Breast epithelium (tissue), 4 donors: ENCODE results near the gene TCEAL8. TPM values are rescaled to one million over a fixed set of nuclear protein-coding genes. Genes with fewer than 3 reads are reported as not detected.
"Not testable (repeated sequence)": the region's sequence is repeated elsewhere in the genome, so short reads cannot be mapped to it uniquely, and the experiment has no call there.

Source experiments
- DNase-seq, 2 donors: peaks; one replicate each; pipeline ENCODE4 v3.0.0-alpha.2; 2019; ENCODE audit warnings: low spot score in 2 of 2
- H3K27ac ChIP-seq, 2 donors: fragments of 200-600 bp; sonication (generic) in 1 of 2; one replicate each; pipeline ENCODE4 v1.5.1; 2016 to 2019; ENCODE audit warnings: mild to moderate bottlenecking in 1 of 2
- H3K27me3 ChIP-seq, 2 donors: fragments of 200-600 bp; sonication (generic) in 1 of 2; one replicate each; pipeline versions ENCODE4 v1.5.1 to v1.6.0; 2017 to 2019; ENCODE audit warnings: control low read depth in 1 of 2, mild to moderate bottlenecking in 1 of 2
- H3K36me3 ChIP-seq: fragments of 200-600 bp; one replicate; pipeline ENCODE4 v1.5.1; 2019
- H3K4me1 ChIP-seq, 2 donors: fragments of 200-600 bp; sonication (generic); one replicate each; pipeline ENCODE4 v1.5.1; 2016 to 2019; ENCODE audit warnings: control low read depth in 1 of 2
- H3K4me3 ChIP-seq, 3 donors: fragments of 200-600 bp; sonication (generic); 1 replicate in 2 of 3; 2 replicates in 1 of 3; pipeline ENCODE4 v1.5.1; 2016 to 2019; ENCODE audit warnings: mild to moderate bottlenecking in 3 of 3, moderate library complexity in 2 of 3
- H3K9me3 ChIP-seq, 2 donors: fragments of 200-600 bp; sonication (generic) in 1 of 2; one replicate each; pipeline ENCODE4 v1.5.1; 2016 to 2019; ENCODE audit warnings: control low read depth in 1 of 2
- POLR2A ChIP-seq: fragments of 450-650 bp; IDR thresholded peaks from one replicate; pipeline ENCODE4 v1.6.1; 2016; ENCODE audit warnings: antibody characterized with exemption, mild to moderate bottlenecking, moderate library complexity
- POLR2AphosphoS5 ChIP-seq, 3 donors: sonication (generic); formaldehyde crosslinking; IDR thresholded peaks; one replicate each; pipeline ENCODE4 v1.6.1; 2017; ENCODE audit warnings: antibody characterized with exemption in 3 of 3
- intact Hi-C: fragments of 100-400 bp; cut with DNase I; formaldehyde crosslinking; loops from one replicate; pipeline ENCODE4 v1.15.1; 2023; ENCODE audit warnings: low total_unique reads
- total RNA-seq, 3 donors: library from RNA; depleted of rRNA; stranded (reverse); fragments of >200 nt; gene quantifications; one replicate each; pipeline ENCODE4 v1.1.0, GENCODE V29; 2016
- TF ChIP-seq, protein P1 (sequence below), 3 donors: fragments of 450-650 bp; IDR thresholded peaks; one replicate each; pipeline ENCODE4 v1.5.1; 2016 to 2017; ENCODE audit warnings: antibody characterized with exemption in 3 of 3, mild to moderate bottlenecking in 3 of 3, moderate library complexity in 3 of 3

TCEAL8 gene
- total RNA-seq, 3 donors from 2014 or later = 52.2 to 79.6 (median 58.5) TPM

DNA sequence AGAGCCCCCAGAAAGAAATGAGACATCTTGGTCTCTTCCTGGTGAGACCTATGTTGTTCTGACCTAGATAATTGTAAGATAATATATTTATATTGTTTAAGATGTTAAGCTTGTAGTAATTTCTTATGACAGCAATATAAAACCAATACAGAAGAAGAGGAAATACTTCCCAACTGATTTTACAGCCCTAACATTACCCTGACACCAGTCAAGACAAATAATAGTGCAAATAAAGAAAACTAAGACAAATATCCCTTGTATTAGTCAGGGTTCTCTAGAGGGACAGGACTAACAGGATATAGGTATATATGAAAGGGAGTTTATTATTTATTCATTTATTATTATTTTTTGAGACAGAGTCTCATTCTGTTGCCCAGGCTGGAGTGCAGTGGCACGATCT, 18.7 kb downstream of the TCEAL8 start:
- TF ChIP-seq POLR2A (no peak), POLR2AphosphoS5 (IDR thresholded peaks at IDR 0.05) (no peak)
- TF ChIP-seq, protein P1, sequence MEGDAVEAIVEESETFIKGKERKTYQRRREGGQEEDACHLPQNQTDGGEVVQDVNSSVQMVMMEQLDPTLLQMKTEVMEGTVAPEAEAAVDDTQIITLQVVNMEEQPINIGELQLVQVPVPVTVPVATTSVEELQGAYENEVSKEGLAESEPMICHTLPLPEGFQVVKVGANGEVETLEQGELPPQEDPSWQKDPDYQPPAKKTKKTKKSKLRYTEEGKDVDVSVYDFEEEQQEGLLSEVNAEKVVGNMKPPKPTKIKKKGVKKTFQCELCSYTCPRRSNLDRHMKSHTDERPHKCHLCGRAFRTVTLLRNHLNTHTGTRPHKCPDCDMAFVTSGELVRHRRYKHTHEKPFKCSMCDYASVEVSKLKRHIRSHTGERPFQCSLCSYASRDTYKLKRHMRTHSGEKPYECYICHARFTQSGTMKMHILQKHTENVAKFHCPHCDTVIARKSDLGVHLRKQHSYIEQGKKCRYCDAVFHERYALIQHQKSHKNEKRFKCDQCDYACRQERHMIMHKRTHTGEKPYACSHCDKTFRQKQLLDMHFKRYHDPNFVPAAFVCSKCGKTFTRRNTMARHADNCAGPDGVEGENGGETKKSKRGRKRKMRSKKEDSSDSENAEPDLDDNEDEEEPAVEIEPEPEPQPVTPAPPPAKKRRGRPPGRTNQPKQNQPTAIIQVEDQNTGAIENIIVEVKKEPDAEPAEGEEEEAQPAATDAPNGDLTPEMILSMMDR (IDR thresholded peaks at IDR 0.05) = no peak

DNA sequence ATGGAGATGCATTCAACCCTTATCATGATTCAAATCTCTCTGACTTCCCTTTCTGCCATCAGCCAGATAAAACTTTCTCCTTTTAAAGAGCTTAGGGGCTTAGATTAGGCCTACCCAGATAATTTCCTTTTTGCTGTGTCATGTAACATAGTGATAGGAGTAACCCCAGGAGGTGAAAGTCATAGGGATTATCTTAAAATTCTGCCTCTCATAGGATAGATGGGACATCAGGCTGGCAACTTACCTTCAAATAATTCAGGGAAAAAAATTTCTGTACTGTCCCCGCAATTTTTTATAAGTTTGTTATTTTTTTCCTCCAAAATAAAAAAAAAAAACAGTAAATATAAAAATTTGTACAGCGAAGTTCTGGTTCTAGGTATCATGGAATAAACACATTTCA, 19.3 kb downstream of the TCEAL8 start:
- H3K27ac ChIP-seq, DNase-seq, H3K4me3 ChIP-seq, H3K9me3 ChIP-seq, intact Hi-C loops, H3K36me3 ChIP-seq, H3K4me1 ChIP-seq: not testable (repeated sequence)
- H3K27me3 ChIP-seq = peaks cover 0 to 26% of the 10 kb centered on the region in 2 donors

More for the DNA sequence above, 18.7 kb downstream of the TCEAL8 start:
- no peaks in the 10 kb centered on the region for H3K36me3 ChIP-seq
- peaks cover 0 to 22% of the 10 kb centered on the region in 2 donors for H3K27me3 ChIP-seq
- no peak overlapping the region for H3K4me3 ChIP-seq
- no peak for DNase-seq
- intact Hi-C loops = no loop called here
- no peaks in the 10 kb centered on the region for H3K4me1 ChIP-seq
- no peak overlapping the region for H3K27ac ChIP-seq
- H3K9me3 ChIP-seq = no peaks in the 10 kb centered on the region

- peaks cover 0 to 28% of the 10 kb centered on the region in 2 donors for H3K27me3 ChIP-seq
- no peak for DNase-seq
- TF ChIP-seq POLR2A = no peak
- TF ChIP-seq POLR2AphosphoS5 (IDR thresholded peaks at IDR 0.05) = no peak
- TF ChIP-seq, protein P1 (IDR thresholded peaks at IDR 0.05) = no peak
- H3K27ac ChIP-seq = no peak overlapping the region
- no peaks in the 10 kb centered on the region for H3K36me3 ChIP-seq
- no peaks in the 10 kb centered on the region for H3K9me3 ChIP-seq
- no peaks in the 10 kb centered on the region for H3K4me1 ChIP-seq
- intact Hi-C loops = no loop called here
- H3K4me3 ChIP-seq = no peak overlapping the region
Observed at GRCh38 chrX:103234869-103235268, 20.1 kb downstream of the TCEAL8 start.

DNA sequence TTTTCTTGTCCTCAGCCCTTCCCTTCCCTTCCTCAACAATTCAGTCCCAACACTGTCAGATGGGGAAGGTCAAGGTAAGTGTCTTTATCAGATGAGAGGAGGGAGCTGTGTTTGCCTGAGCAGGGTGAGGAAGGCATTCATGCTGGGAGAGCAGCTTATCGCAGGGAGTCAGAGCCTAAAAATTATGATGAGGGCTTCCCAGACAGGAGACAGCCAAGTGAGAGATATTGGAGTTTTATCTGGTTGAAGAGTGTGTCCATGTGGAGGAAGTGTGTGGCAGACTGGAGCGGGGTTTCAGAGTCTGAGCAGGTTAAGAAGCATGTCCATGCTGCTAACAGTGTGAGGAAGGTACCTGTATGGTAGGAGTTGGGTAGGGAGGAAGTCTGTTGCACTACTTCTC, 21.7 kb downstream of the TCEAL8 start:
- H3K27me3 ChIP-seq = peaks cover 0 to 32% of the 10 kb centered on the region in 2 donors
- no peak overlapping the region for H3K4me3 ChIP-seq
- TF ChIP-seq POLR2A (no peak), POLR2AphosphoS5 (IDR thresholded peaks at IDR 0.05) (no peak)
- TF ChIP-seq, protein P1 (IDR thresholded peaks at IDR 0.05) = no peak
- no peak for DNase-seq
- H3K36me3 ChIP-seq = no peaks in the 10 kb centered on the region
- H3K27ac ChIP-seq = no peak overlapping the region
- intact Hi-C loops = no loop called here
- no peaks in the 10 kb centered on the region for H3K4me1 ChIP-seq
- H3K9me3 ChIP-seq = no peaks in the 10 kb centered on the region

DNA sequence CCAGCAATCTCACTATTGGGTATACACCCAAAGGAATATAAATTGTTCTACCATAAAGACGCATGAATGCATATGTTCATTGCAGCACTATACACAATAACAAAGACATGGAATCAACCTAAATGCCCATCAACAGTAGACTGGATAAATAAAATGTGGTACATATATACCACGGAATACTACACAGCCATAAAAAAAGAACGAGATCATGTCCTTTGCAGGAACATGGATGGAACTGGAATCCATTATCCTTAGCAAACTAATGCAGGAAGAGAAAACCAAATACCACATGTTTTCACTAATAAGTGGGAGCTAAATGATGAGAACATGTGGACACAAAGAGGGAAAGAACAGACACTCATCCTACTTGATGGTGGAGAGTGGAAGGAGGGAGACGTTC, 29.0 kb downstream of the TCEAL8 start:
- H3K36me3 ChIP-seq, H3K9me3 ChIP-seq, H3K4me3 ChIP-seq, DNase-seq, intact Hi-C loops, H3K4me1 ChIP-seq, H3K27ac ChIP-seq: not testable (repeated sequence)
- peaks cover 0 to 45% of the 10 kb centered on the region in 2 donors for H3K27me3 ChIP-seq

- no peaks in the 10 kb centered on the region for H3K36me3 ChIP-seq
- H3K4me1 ChIP-seq = no peaks in the 10 kb centered on the region
- H3K27ac ChIP-seq = peak overlapping the region in 1 of 2 donors; percentile 8
- peaks cover 0 to 4% of the 10 kb centered on the region in 2 donors for H3K9me3 ChIP-seq
- TF ChIP-seq POLR2A (no peak), POLR2AphosphoS5 (IDR thresholded peaks at IDR 0.05) (no peak)
- TF ChIP-seq, protein P1 (IDR thresholded peaks at IDR 0.05) = no peak
- DNase-seq = peak in 1 of 2 donors; percentile 49
- peak overlapping the region in 1 of 3 donors; percentile 52 for H3K4me3 ChIP-seq
- intact Hi-C loops = loop anchor here (5.0 kb wide), 1 partner anchor 493 kb away; no protein-coding TSS in a partner anchor
- peaks cover 0 to 55% of the 10 kb centered on the region in 2 donors for H3K27me3 ChIP-seq
Observed at GRCh38 chrX:103220511-103221323, 34.2 kb downstream of the TCEAL8 start.
